Adrenal gland (tissue), 12 donors: ENCODE measurements around the gene INSR. TPM values are rescaled to one million over a fixed set of nuclear protein-coding genes. Genes with fewer than 3 reads are reported as not detected.

Experiments used
- DNase-seq, 7 donors: peaks; one replicate each; pipeline ENCODE4 v3.0.0-alpha.2; 2019 to 2020
- H3K27ac ChIP-seq, 5 donors: fragments of 200-600 bp; sonication (generic) in 4 of 5; 1 replicate in 3 of 5; 2 replicates in 2 of 5; pipeline versions ENCODE4 v1.5.1 to v1.8.0; 2016 to 2020; ENCODE audit warnings: mild to moderate bottlenecking in 1 of 5
- H3K27me3 ChIP-seq: fragments of 200-600 bp; 2 replicates; pipeline ENCODE4 v1.8.0; 2021
- H3K36me3 ChIP-seq, 2 donors: fragments of 200-600 bp; replicated peaks in 1 of 2; 1 replicate in 1 of 2; 2 replicates in 1 of 2; pipeline versions ENCODE4 v1.5.1 to v1.8.0; 2018 to 2022
- H3K4me1 ChIP-seq, 2 donors: fragments of 200-600 bp; replicated peaks in 1 of 2; 1 replicate in 1 of 2; 2 replicates in 1 of 2; pipeline versions ENCODE4 v1.5.1 to v1.8.0; 2018 to 2021
- H3K4me3 ChIP-seq, 4 donors: fragments of 200-600 bp; sonication (generic) in 3 of 4; one replicate each; pipeline ENCODE4 v1.5.1; 2016 to 2018
- H3K9me3 ChIP-seq, 3 donors: fragments of 200-600 bp; sonication (generic) in 1 of 3; replicated peaks in 1 of 3; 1 replicate in 2 of 3; 2 replicates in 1 of 3; pipeline versions ENCODE4 v1.5.1 to v1.8.0; 2016 to 2021
- CTCF ChIP-seq, 6 experiments: fragments of 450-650 bp in 4 of 6; fragments of 200-600 bp in 2 of 6; sonication (generic) in 1 of 6; IDR thresholded peaks; 1 replicate in 5 of 6; 2 replicates in 1 of 6; pipeline versions ENCODE4 v1.5.1 to v1.8.0; 2016 to 2021; ENCODE audit warnings: antibody characterized with exemption in 6 of 6, mild to moderate bottlenecking in 2 of 6, moderate library complexity in 1 of 6
- POLR2A ChIP-seq, 2 donors: fragments of 450-650 bp; IDR thresholded peaks; one replicate each; pipeline ENCODE4 v1.6.1; 2017; ENCODE audit warnings: antibody characterized with exemption in 2 of 2, mild to moderate bottlenecking in 2 of 2, moderate library complexity in 1 of 2
- WGBS, 4 donors: extraction: QIAGEN DNeasy Blood & Tissue Kit in 2 of 4; methylation state at CpG; one replicate each; pipeline versions ENCODE4 v1.1.5 to v1.1.7; 2013 to 2017; 5-methylcytosine and 5-hydroxymethylcytosine counted together
- intact Hi-C, 2 donors: fragments of 100-400 bp; cut with DNase I; formaldehyde crosslinking; loops; one replicate each; pipeline versions ENCODE4 v1.14.1 to v1.15.0; 2022 to 2023
- polyA plus RNA-seq, 3 donors: library from polyadenylated mRNA; stranded (reverse); fragments of 200-250 nt in 2 of 3; fragments of 350-450 nt in 1 of 3; fragmentation: Illumina TruSeq in 1 of 3; extraction: RNeasy Lipid Tissue Mini Kit (QIAGEN cat#74804) in 1 of 3; gene quantifications; one replicate each; pipeline ENCODE4 v1.2.3, GENCODE V29; 2013 to 2014
- total RNA-seq, 9 donors: library from RNA; depleted of rRNA in 4 of 9; stranded (reverse); fragments of >200 nt in 4 of 9; fragments of 120-200 nt in 1 of 9; fragmentation: NEBNext Ultra II Directional in 1 of 9; extraction: Animal tissue kit (Norgen Biotek cat#: 25700) in 1 of 9; gene quantifications; one replicate each; pipeline versions ENCODE4 v1.1.0 to v1.2.4, GENCODE V29; 2013 to 2023
- donor health status: healthy with polysubstance abuse.
- donor health status: Bipolar disorder and iron deficiency.
- donor health status: DM: yes; HTN: yes; CAD: no.
- donor health status: DM: no; HTN: no; CAD: no.
- donor health status: DM: no; HTN: no; CAD: no.
- donor health status: DM: yes; HTN: yes; CAD: no.

INSR gene
- total and polyA plus RNA-seq, 12 donors, result 19.0 to 327 (median 99.9) TPM

GRCh38 chr19:7063339-7063738 is 230.9 kb downstream of the INSR start:
- TF ChIP-seq CTCF (IDR thresholded peaks at IDR 0.05) (no peak), POLR2A (IDR thresholded peaks at IDR 0.05) (no peak)
- intact Hi-C loops, result no loop called here
- Histone ChIP-seq H3K27me3 (no peaks in the 10 kb centered on the region), H3K27ac (no peak overlapping the region), H3K9me3 (no peaks in the 10 kb centered on the region), H3K4me1 (no peaks in the 10 kb centered on the region), H3K4me3 (no peak overlapping the region), H3K36me3 (no peaks in the 10 kb centered on the region)
- WGBS, 4 donors, result 74 to 86% (median 76%) methylated on average over 4 of the region's 4 CpGs
- peak in 1 of 7 donors; percentile 46 for DNase-seq

Other genes with a start within 250 kb of the INSR start
- gene MBD3L2, start 245.1 kb downstream of the INSR start, total RNA-seq, result not detected
- gene MBD3L2, start 245.1 kb downstream of the INSR start, polyA plus RNA-seq, result not detected
- not detected for gene MBD3L3, start 235.7 kb downstream of the INSR start, total RNA-seq
- not detected for gene MBD3L3, start 235.7 kb downstream of the INSR start, polyA plus RNA-seq
- gene ZNF557, start 224.7 kb downstream of the INSR start, total RNA-seq, result 10 to 100 TPM in 4 of 9 donors, 1 to 10 TPM in 5; 7.7 to 13.7 (median 9.2) TPM
- gene ZNF557, start 224.7 kb downstream of the INSR start, polyA plus RNA-seq, result 1 to 10 TPM; 2.2 to 4.7 (median 4.3) TPM
- 10 to 100 TPM; 16.9 to 52.3 (median 37.0) TPM for gene ARHGEF18, start 54.5 kb upstream of the INSR start, total RNA-seq
- gene ARHGEF18, start 54.5 kb upstream of the INSR start, polyA plus RNA-seq, result 10 to 100 TPM in 2 of 3 donors, 1 to 10 TPM in 1; 5.9 to 20.4 (median 12.5) TPM
- 10 to 100 TPM in 6 of 9 donors, 1 to 10 TPM in 3; 4.9 to 17.5 (median 12.8) TPM for gene PEX11G, start 194.6 kb upstream of the INSR start, total RNA-seq
- gene PEX11G, start 194.6 kb upstream of the INSR start, polyA plus RNA-seq, result 10 to 100 TPM in 2 of 3 donors, 1 to 10 TPM in 1; 2.5 to 24.5 (median 24.0) TPM
- gene ZNF358, start 221.7 kb upstream of the INSR start, total RNA-seq, result 100 to 1,000 TPM in 5 of 9 donors, 10 to 100 TPM in 4; 12.8 to 113 (median 101) TPM
- gene ZNF358, start 221.7 kb upstream of the INSR start, polyA plus RNA-seq, result 100 to 1,000 TPM in 2 of 3 donors, 10 to 100 TPM in 1; 30.3 to 197 (median 148) TPM
- gene MCOLN1, start 228.2 kb upstream of the INSR start, total RNA-seq, result 10 to 100 TPM in 8 of 9 donors, 1 to 10 TPM in 1; 6.0 to 100.0 (median 49.4) TPM
- 100 to 1,000 TPM in 1 of 3 donors, 10 to 100 TPM in 2; 23.0 to 212 (median 71.4) TPM for gene MCOLN1, start 228.2 kb upstream of the INSR start, polyA plus RNA-seq
- gene PNPLA6, start 241.3 kb upstream of the INSR start, total RNA-seq, result 100 to 1,000 TPM in 5 of 9 donors, 10 to 100 TPM in 4; 23.7 to 257 (median 113) TPM
- gene PNPLA6, start 241.3 kb upstream of the INSR start, polyA plus RNA-seq, result 100 to 1,000 TPM in 2 of 3 donors, 10 to 100 TPM in 1; 25.7 to 264 (median 110) TPM